Ramos (cell line): ENCODE measurements around the gene POP4.

ENCODE experiments used
- in situ Hi-C: fragments of 300-500 bp; cut with MboI; formaldehyde crosslinking; loops from one replicate; pipeline ENCODE4 v1.14.3; 2022; ENCODE audit warnings: low sequenced_read_pairs; ENCODE audit not compliant: unreplicated experiment

Gene POP4

DNA sequence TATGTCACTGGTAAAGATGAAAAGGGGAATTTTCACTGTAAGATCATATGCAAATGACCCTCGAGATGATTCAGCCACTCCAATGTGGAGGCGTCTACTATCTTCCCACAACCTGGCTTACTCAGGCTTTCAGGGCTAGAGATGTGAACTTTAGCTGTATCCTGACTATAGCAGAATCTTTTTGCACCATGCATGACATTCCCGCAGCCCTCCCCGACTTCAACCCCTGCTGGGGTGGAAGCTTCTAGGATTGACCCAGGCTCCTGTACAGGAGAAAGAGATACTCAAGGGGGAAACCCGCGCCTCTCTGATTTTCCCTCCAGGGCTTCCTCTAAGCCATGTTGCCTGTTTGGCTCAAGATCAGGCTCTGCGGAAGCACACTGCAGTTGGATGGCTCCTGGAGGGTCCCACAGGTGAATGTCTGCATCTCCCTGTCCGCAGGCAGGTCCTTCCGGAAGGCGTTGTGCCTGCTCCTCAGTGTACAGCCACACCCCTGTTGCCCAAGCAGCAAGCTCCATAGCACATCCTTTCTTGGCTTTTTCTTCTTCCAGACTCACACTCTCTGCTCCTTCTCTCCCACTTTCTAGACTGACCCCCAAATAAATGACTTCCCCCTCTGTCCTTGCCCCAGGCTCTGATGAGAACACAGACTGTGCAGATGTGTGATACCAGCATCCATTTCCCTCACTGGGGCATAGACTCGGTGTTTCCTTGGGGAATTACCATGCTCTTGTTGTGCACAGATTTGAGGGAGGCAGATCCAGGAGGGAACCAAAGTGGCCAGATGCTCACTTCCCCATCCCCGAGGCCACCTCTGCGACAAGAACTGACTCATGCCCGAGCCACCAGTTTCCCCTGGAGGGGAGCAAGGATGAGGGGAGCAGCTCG, 29.1 kb upstream of the POP4 start:
- in situ Hi-C loops, result no loop called here

DNA sequence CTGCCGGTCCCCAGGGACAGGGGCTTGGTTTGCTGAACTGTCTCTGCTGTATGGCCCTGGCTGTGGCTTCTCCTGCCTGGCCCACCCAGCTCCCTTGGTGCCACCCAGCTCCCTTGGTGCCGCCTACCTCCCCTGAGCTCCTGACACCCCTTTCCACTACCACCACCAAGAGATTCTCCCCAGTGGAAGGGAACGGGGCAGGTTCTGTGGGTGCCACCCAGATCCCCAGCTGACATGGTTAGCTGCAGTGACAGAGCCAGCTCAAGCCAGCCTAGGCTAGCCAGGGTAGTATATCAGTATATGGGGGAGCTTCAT, 28.5 kb upstream of the POP4 start:
- in situ Hi-C loops, result no loop called here

DNA sequence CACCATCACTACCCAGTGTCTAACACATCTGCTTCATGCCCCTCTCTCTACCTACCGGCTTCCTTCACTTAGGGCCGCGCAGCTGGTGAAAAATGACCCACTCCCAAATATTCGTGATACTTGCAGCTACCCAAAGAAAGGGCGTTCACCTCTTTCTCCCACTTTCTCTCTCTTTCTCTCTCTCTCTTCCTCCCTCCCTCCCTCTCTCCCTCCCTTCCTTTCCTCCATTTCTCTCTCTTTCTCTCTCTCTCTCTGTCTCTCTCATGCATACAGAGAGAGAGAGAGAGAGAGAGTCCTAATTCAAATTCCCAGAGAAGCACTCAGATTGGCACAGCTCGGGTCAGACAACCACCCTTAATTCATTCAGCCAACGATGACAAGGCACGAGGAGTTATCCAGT, 27.7 kb upstream of the POP4 start:
- in situ Hi-C loops, result no loop called here

DNA sequence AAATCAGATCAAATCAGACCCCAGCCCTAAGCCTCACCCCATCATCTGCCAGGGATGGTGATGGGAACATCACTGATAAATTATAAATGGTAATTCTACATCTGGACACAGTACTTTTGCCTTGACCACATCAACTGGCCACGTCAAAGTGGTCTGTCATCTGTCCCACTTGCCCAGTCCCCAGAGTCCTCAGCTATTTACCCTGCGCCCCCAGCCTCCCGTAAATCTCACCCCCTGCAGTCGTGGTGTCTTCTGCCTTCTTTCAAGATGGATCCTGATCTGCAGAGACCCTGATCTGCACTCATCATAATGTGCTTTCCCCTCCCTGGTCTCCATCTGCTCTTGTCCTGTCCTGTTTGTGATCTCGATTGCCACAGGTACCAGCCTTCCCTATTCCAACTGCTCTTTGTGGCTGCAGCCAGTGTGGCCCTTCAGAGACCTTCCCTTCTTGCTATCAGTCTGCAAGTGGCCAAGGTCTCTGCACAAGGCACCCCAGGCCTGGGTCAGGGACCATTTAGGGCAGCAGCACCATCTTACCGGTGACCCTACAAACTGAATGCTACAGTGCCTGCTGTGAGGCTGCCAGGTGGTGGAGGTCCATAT, 26.7 kb upstream of the POP4 start:
- in situ Hi-C loops, result no loop called here

DNA sequence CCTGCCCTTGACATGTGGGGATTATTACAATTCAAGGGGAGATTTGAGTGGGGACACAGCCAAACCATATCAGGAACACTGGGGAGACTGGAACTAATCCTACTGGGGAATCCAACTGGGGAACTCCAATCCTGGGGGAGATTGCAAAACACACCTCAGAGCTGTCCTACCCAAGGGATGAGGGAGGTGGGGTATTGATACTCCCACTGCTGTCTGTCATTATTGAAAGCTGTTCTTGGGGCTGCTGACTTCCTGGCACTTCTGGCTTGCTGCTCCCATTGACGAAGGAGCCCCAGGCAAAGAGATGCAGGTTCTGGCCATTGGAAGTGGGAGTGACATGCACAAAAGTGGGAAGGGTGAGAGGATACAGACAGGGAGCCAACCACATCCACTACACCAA, 24.7 kb upstream of the POP4 start:
- in situ Hi-C loops, result no loop called here

DNA sequence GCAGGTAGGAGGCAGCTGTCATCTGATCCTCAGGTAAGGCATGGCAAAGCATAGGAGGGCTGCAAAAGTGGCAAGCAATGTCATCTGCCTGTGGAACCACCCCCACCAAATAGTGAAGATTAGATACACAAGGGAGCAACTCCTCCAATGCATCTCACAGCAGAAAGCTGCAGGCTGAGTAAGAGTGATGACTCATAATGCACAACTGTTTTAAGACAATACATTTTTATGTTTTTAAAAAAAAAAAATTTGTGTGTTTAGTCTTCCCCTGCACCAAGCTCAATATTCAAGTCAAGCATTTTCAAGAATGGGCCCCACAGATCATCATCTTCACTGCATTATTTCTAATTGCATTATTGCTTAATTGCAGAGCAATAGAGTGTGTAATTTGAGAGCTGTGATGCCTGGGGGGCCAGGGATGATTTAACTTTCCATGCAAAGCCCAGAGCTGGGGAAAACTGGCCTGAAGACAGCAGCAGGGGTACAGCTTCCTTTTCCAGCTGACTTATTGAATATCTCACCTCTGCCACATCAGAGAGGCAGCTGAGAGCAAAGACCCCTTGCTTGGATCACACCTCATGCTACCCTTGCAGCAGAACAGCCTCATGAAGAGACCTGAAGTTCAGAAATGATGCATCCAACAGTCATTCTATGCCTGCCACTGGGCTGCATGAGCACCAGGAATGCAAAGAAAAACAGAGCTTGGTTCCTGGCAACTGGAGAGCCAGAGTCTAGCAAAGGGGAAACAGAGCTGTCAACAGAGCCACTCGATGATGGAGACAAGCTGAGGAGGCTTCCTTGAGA, 22.7 kb upstream of the POP4 start:
- in situ Hi-C loops, result no loop called here

DNA sequence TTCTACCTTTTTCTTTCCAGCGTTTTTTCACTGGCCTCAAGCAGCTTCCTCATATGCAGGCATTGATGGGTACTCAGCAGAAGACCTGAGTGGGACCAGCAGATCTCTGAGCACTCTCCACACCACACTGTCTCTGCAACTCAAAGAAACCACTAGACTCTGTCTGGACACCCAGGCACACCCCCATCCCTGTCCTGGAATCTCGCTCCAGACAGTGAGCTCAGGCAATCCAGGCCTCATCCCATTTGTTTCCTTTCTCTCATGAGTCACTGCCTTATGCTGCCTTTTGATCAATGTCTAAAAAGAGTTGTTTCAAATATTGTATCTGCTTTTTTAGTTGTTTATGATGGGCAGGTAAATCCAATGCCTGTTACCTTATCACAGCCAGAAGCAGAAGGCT, 19.7 kb upstream of the POP4 start:
- in situ Hi-C loops, result no loop called here

DNA sequence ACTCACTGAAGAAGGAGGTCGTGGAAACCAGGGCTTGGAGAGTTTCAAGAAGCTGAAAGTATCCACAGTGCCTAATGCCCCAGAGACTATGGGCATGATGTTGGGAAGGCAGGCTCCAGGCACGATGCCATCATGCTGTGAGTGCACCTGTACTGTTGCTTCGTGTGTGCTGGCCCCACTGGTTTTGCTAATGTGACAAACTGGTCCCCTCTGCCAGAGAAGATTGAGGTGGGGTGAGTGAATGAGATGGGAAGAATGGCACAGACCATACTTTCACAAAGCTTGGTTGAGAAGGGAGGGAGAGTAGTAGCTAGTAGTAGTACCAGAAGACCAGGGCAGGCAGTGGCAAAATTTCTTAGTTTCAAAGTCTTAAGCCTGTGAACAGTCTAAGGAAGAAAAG, 19.0 kb upstream of the POP4 start:
- in situ Hi-C loops, result no loop called here

DNA sequence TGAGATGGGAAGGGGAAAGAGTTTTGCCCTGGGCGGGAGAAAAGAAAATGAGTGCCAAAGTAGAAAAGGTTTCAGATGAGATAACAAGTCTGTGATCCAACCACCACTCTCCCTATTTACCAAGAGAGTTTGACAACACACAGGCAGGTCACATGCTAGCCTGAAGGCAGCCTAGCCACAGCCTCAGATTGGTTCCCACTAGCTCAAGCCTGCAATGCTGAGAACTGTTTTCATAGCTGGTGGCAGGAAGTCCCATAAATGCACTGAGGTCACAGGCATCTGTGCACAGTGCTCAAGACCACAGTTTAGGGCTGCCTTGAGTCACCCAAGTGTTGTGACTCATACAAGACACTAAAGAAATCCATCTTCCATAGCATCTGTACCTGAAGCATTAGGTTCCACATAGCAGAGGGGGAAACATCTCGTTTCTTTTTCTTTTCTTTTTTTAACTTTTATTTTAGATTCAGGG, 18.5 kb upstream of the POP4 start:
- in situ Hi-C loops, result no loop called here

DNA sequence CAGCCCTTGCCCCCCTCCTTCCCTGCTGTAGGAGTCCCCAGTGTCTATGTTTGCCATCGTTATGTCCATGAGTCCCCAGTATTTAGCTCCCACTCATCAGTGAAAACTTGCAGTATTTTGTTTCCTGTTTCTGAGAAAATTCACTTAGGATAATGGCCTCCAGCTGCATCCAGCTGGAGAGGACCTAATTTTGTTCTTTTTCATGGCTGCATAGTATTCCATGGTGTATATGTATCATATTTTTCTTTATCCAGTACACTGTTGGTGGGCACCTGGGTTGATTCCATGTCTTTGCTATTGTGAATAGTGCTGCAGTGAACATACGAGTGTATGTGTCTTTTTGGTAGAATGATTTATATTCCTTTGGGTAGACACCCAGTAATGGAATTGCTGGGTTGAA, 18.0 kb upstream of the POP4 start:
- in situ Hi-C loops, result no loop called here

DNA sequence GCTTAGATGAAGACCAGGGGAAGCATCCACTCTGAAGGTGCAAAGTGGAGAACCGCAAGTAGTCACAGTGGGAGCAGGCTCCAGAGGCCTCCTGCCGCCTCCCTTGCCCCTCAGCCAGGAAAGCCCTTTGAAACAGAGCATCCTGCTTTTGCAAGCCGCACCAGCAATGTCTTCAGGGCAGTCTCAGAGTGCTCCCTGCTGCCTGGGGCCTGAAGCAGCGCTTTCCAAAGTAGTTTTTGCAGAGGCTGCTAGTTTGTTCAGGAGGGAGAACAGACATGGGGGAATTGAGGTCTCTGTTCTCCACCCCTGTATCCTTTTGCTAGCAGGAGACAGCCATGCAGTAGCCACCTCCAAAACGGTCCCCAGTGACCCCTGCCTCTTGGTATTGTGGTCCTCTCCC, 15.8 kb upstream of the POP4 start:
- in situ Hi-C loops, result no loop called here

DNA sequence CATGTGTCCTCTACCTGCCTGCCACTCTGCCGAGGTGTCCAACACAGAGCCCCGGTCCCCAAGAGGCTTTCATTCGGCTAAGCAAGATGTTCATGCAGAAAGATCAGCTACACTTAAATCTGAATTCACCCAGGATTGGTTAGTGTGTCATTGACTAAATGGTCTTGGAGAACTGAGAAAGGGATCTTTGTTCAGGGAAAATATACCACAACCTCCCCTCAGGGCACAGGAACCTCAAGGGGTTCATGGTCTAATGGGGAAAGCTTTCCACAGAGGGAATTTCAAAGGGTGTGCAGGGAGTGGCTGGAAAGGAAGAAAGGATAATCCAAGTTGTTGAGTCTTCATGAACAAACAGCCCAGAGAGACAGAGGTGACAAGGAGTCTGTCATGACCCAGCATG, 14.4 kb upstream of the POP4 start:
- in situ Hi-C loops, result no loop called here

DNA sequence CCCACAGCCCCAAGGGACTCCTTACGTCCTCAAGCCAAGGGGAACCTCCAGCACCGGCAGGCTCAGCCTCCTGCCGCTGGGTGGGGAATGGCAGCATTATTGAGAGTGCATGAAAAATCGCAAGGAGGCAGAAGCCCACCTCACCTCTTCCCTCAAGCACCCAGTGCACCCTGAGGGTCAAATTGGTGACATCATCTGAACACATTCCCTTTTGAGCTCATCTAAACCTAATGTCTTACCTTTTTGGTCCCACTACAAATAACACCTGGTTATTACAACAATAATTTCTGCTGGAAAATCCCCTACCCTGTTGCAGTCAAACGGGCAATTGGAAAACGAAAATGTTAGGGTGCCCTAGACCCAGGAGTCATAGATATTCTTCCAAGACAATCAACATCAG, 12.2 kb upstream of the POP4 start:
- in situ Hi-C loops, result no loop called here

DNA sequence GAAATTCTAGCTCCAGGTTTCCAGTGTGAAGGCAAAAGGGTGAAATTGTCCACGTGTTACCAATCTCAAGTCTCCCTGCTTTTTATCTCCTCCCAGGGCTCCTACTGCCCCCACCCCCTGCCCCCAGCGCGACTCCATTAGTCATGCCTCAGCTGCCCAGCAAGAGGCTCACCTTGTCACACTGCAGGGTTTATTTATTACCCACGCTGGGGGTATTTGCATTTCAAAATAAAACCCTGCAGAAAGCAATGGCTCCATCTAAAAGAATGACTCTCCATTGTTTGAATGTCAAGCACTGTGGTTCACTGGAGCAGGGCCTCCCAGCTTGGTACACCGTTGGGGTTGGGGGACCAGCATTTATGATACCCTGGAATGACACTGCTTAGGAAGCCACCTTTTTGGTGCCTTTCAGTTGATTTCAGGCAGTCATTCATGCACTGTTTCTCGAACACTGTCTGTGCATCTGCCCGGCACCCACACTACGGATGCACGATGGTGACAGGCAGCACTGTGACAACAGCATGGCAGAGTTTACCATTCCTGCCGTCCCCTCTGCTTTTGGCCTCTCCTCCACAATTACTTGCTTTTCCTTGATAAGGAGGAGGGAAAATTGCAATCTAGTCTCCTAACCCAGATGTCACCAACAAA, 9.9 kb upstream of the POP4 start:
- in situ Hi-C loops, result no loop called here

DNA sequence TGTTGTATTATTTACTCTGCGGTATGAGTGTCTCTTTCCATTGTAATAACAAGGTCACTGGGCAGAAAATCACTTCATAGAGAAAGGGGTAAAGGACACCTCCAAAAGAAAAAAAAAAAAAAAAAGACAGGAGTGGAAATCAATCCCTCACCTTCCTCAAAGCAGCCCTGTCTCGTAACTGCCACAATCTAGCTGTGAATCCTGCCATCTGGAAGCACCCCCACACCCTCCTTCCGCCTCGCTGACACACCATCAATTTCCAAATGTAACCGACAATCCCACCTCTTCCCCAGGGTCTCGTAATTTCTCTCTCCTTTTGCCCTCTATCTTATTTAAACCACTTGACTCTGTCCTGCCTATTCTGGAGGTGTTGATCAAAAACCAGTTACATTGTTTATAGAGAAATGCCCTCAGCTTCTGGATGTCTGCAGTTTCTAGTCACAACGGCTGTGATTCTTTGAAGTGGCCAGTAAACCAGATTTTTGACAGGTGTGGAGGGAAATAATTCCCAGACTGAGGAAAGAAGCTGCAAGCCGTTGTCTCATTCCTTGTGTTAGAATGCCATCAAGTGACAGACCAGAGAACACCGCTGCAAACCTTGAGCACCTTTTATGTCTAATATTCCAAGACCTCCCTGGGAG, 9.1 kb upstream of the POP4 start:
- in situ Hi-C loops, result no loop called here

DNA sequence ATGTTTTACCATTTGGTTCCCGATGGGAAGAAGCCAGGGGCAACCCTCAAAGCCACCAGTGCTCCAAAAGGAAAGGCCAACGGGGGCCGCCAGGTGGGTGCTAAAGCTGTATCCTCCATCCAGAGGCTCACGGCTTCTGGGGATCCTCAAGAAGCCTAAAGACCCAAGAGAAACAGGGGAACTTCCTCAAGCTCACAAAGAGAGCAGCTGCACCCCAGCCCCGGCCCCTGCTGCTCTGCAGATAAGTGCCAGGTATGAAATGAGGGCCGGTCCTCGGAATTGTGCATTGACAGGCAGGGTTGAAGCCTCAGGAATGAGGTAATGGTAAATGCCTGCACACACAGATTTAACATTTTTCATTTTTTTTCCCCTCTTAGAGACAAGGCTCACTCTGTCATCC, 8.0 kb upstream of the POP4 start:
- in situ Hi-C loops, result no loop called here

DNA sequence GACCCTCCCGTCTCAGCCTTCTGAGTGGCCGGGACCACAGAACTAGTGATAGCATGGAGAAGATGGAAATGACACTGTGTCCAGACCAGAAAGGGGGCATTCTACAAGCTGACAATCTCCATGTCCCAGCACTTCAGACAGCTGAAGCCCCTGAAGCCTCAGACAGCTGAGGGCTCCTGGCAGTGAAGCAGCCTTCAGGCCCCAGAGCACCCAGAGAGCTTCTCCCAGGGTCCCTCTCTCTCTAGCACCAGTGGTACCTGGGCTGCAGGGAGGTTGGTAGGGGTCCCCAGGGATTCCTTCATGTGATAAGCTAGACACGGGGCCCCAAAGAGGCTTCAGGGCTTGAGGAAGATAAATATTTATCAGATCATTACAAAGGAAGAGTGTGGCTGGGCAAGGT, 7.6 kb upstream of the POP4 start:
- in situ Hi-C loops, result no loop called here

DNA sequence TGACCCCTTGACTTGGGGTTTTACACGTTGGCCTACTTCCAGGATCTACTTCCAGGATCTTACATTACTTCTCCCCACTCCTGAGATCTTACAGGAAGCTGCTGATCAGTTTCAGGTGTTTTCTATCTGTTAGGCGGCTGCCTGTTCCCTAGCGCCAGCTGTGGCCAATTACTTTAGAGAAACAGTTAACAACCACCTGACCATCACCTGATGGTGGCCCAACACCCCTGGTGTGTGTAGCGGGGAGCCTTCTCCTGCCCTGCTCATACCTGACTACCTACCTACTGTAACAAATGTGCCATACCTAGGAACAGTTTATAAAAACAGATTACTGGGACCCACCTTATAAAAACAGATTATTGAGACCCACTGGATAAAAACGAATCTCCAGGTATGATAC, 2.8 kb upstream of the POP4 start:
- in situ Hi-C loops, result no loop called here

DNA sequence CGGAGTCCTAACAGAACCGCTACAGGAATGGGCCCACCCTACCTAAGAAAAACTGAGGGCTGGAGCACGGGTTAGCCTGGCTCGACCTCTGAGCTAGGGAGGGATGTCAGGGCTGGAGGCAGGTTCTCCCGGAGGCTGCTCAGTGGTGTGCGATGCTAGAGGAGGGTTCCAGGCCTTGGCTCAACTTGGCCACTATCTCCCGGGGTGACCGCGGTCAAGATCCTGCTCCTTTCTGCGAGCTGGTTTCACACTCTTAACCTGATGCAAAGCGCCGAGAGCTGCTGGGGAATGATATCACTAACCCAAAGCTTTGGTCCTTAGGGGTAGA, 301 bp downstream of the POP4 start:
- in situ Hi-C loops, result no loop called here

DNA sequence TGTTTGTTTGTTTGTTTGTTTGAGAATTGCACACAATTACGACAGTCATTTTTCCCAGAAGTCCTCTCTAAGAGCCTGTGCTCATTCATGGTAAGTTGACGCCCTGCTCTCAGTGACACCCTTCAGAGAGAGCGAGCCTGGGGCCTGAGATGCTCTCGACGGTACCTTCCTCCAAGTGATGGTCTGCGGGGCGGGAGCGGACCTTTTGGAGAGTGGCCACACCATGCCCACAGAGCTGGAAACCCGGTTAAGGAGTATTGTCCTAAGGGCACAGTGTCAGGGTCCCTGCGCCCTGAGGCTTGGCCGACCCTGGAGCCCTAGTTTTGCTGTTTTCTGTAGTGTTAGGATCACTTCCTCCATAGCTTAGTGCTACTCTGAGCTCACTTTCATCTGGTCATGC, 3.6 kb downstream of the POP4 start:
- in situ Hi-C loops, result loop anchor here (5.0 kb wide), 1 partner anchor 103 kb away; no protein-coding TSS in a partner anchor
